K562 (cell line): ENCODE results near the gene COL6A1. TPM values are rescaled to one million over a fixed set of nuclear protein-coding genes. Genes with fewer than 3 reads are reported as not detected.

Experiments used
- HNRNPUL1 ChIP-seq: fragments of 200-400 bp; formaldehyde crosslinking; IDR thresholded peaks from 2 replicates; pipeline ENCODE4 v1.6.1; 2017; ENCODE audit warnings: low read length
- SMARCE1 ChIP-seq: fragments of 450-650 bp; IDR thresholded peaks from 2 replicates; pipeline ENCODE4 v1.7.1; 2016; ENCODE audit warnings: mild to moderate bottlenecking
- polyA plus RNA-seq, 8 experiments: library from polyadenylated mRNA; depleted of rRNA in 4 of 8; stranded (reverse) in 5 of 8; unstranded in 3 of 8; fragments of >200 nt; fragmentation: Nextera tagmentation in 2 of 8; fragmentation: Illumina TruSeq in 1 of 8; extraction: Ambion mirVana in 2 of 8; extraction: Trizol in 1 of 8; gene quantifications; 2 replicates each; pipeline versions ENCODE4 v1.2.1 to v1.2.3, GENCODE V29; 2011 to 2014; ENCODE audit warnings: inconsistent platforms in 1 of 8, missing spikeins in 1 of 8
- total RNA-seq, 7 experiments: library from RNA; depleted of rRNA in 6 of 7; stranded (reverse); fragments of >200 nt in 6 of 7; fragmentation: Illumina TruSeq in 2 of 7; extraction: Trizol in 2 of 7; gene quantifications; 2 replicates each; pipeline versions ENCODE4 v1.2.1 to v1.2.3, GENCODE V29; 2011 to 2021; ENCODE audit warnings: low replicate concordance in 1 of 7
- TF ChIP-seq, protein P1 (sequence below): sonication (generic); formaldehyde crosslinking; IDR thresholded peaks from 2 replicates; pipeline ENCODE4 v1.8.0; 2023; ENCODE audit warnings: missing genetic modification reagents, mild to moderate bottlenecking, borderline replicate concordance

The COL6A1 gene
- total and polyA plus RNA-seq, 9 of the 15 experiments (the other 6 are each of a cell fraction or from before 2014, with no cell fraction given), result 0.07 to 1.3 (median 0.14) TPM; not detected in 3

DNA sequence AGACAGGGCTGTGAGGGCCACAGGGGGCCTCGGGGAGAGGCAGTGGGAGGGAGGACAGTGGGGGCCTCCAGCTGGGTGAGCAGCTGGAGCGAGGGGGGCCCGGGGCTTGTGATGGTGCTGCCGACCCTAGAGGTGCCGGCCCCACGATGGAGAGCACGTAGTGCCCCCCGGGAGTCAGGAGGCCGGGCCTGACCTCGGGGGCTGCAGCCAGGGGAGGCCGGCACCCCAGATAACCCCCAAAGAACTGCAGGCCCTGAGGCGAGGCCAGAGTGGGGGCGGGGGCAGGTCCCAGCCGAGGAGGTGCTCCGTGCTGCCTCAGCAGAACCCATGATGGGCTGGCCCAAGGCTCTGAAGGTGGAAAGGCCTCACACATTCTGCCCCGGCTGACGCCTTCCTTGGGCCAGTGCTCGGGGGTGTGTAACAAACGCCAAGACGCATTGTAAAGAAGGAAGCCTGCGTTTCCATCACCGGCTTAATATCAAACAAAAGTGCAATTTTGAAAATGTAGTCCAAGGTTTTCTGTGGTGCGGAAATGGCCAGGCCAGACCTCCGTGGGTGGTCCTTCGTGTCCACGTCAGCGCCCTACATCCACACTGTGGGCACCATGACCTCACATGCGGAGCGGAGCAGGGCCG is 55.2 kb downstream of the COL6A1 start (continued):
- TF ChIP-seq SMARCE1 (no peak), HNRNPUL1 (no peak)
- TF ChIP-seq, protein P1, sequence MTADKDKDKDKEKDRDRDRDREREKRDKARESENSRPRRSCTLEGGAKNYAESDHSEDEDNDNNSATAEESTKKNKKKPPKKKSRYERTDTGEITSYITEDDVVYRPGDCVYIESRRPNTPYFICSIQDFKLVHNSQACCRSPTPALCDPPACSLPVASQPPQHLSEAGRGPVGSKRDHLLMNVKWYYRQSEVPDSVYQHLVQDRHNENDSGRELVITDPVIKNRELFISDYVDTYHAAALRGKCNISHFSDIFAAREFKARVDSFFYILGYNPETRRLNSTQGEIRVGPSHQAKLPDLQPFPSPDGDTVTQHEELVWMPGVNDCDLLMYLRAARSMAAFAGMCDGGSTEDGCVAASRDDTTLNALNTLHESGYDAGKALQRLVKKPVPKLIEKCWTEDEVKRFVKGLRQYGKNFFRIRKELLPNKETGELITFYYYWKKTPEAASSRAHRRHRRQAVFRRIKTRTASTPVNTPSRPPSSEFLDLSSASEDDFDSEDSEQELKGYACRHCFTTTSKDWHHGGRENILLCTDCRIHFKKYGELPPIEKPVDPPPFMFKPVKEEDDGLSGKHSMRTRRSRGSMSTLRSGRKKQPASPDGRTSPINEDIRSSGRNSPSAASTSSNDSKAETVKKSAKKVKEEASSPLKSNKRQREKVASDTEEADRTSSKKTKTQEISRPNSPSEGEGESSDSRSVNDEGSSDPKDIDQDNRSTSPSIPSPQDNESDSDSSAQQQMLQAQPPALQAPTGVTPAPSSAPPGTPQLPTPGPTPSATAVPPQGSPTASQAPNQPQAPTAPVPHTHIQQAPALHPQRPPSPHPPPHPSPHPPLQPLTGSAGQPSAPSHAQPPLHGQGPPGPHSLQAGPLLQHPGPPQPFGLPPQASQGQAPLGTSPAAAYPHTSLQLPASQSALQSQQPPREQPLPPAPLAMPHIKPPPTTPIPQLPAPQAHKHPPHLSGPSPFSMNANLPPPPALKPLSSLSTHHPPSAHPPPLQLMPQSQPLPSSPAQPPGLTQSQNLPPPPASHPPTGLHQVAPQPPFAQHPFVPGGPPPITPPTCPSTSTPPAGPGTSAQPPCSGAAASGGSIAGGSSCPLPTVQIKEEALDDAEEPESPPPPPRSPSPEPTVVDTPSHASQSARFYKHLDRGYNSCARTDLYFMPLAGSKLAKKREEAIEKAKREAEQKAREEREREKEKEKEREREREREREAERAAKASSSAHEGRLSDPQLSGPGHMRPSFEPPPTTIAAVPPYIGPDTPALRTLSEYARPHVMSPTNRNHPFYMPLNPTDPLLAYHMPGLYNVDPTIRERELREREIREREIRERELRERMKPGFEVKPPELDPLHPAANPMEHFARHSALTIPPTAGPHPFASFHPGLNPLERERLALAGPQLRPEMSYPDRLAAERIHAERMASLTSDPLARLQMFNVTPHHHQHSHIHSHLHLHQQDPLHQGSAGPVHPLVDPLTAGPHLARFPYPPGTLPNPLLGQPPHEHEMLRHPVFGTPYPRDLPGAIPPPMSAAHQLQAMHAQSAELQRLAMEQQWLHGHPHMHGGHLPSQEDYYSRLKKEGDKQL (CRISPR knock-in tag), result no peak
